Neural progenitor cell (in vitro differentiated cells): Measurements from ENCODE around the gene PCDH17. TPM values are rescaled to one million over a fixed set of nuclear protein-coding genes. Genes with fewer than 3 reads are reported as not detected.

ENCODE experiments used
- DNase-seq: peaks from one replicate; pipeline ENCODE4 v3.0.0-alpha.2; 2016; ENCODE audit warnings: low spot score
- H2AFZ ChIP-seq: fragments of 200-600 bp; sonication (generic); replicated peaks from 2 replicates; pipeline ENCODE4 v1.6.1; 2016; ENCODE audit warnings: antibody characterized with exemption
- H3F3A ChIP-seq: fragments of 200-600 bp; sonication (generic); 2 replicates; pipeline ENCODE4 v1.6.1; 2016; ENCODE audit warnings: antibody characterized with exemption, low read depth
- H3K27ac ChIP-seq: fragments of 200-600 bp; sonication (generic); 2 replicates; pipeline ENCODE4 v1.5.1; 2016; ENCODE audit warnings: mild to moderate bottlenecking
- H3K27me3 ChIP-seq: fragments of 200-600 bp; sonication (generic); 2 replicates; pipeline ENCODE4 v1.6.1; 2016; ENCODE audit warnings: mild to moderate bottlenecking, moderate library complexity
- H3K36me3 ChIP-seq: fragments of 200-600 bp; sonication (generic); 2 replicates; pipeline ENCODE4 v1.5.1; 2016
- H3K4me1 ChIP-seq: fragments of 200-600 bp; sonication (generic); 2 replicates; pipeline ENCODE4 v1.6.1; 2016; ENCODE audit warnings: mixed run types
- H3K4me2 ChIP-seq: fragments of 200-600 bp; sonication (generic); 2 replicates; pipeline ENCODE4 v1.6.1; 2016
- H3K4me3 ChIP-seq: fragments of 200-600 bp; sonication (generic); 2 replicates; pipeline ENCODE4 v1.5.1; 2016
- H3K79me2 ChIP-seq: fragments of 200-600 bp; sonication (generic); 2 replicates; pipeline ENCODE4 v1.6.1; 2016; ENCODE audit warnings: low read depth
- H3K9ac ChIP-seq: fragments of 200-600 bp; sonication (generic); 2 replicates; pipeline ENCODE4 v1.6.1; 2016
- H3K9me3 ChIP-seq: fragments of 200-600 bp; sonication (generic); 2 replicates; pipeline ENCODE4 v1.5.1; 2016; ENCODE audit warnings: low read depth
- H4K20me1 ChIP-seq: fragments of 200-600 bp; sonication (generic); 2 replicates; pipeline ENCODE4 v1.6.1; 2016; ENCODE audit warnings: low read depth
- H3K27ac Mint-ChIP-seq: 3 replicates; pipeline ENCODE4 v1.8.0; 2021; ENCODE audit warnings: mixed read lengths
- H3K27me3 Mint-ChIP-seq: 2 replicates; pipeline ENCODE4 v1.8.0; 2022; ENCODE audit warnings: low read depth, mild to moderate bottlenecking, inconsistent platforms, moderate library complexity, mixed read lengths; ENCODE audit not compliant: insufficient read depth
- H3K36me3 Mint-ChIP-seq: 3 replicates; pipeline ENCODE4 v1.8.0; 2021; ENCODE audit warnings: mixed read lengths
- H3K4me1 Mint-ChIP-seq: 3 replicates; pipeline ENCODE4 v1.8.0; 2021; ENCODE audit warnings: mixed read lengths
- H3K4me3 Mint-ChIP-seq: 3 replicates; pipeline ENCODE4 v1.8.0; 2021; ENCODE audit warnings: mild to moderate bottlenecking, moderate library complexity, mixed read lengths
- H3K9me3 Mint-ChIP-seq: 3 replicates; pipeline ENCODE4 v1.8.0; 2020; ENCODE audit warnings: mixed read lengths
- CTCF ChIP-seq: fragments of 200-600 bp; sonication (generic); IDR thresholded peaks from 2 replicates; pipeline ENCODE4 v1.5.1; 2017; ENCODE audit warnings: antibody characterized with exemption, mild to moderate bottlenecking
- EZH2 ChIP-seq: fragments of 200-600 bp; sonication (generic); IDR thresholded peaks from 2 replicates; pipeline ENCODE4 v1.6.1; 2017; ENCODE audit warnings: antibody characterized with exemption, mild to moderate bottlenecking, moderate library complexity
- EZH2phosphoT487 ChIP-seq: fragments of 200-600 bp; sonication (generic); IDR thresholded peaks from 2 replicates; pipeline ENCODE4 v1.6.1; 2017; ENCODE audit warnings: antibody characterized with exemption
- total RNA-seq: library from RNA; depleted of rRNA; stranded (reverse); fragments of >200 nt; gene quantifications from 2 replicates; pipeline ENCODE4 v1.2.3, GENCODE V29; 2015; ENCODE audit warnings: low replicate concordance

Gene PCDH17
- total RNA-seq, 1 donor from 2014 or later: 5.3 TPM

GRCh38 chr13:57739543-57740190, 108.1 kb downstream of the PCDH17 start:
- no peaks in the 10 kb centered on the region for H3K9me3 Mint-ChIP-seq
- Histone ChIP-seq H4K20me1 (no peaks in the 10 kb centered on the region), H2AFZ (no peak overlapping the region), H3K9me3 (no peaks in the 10 kb centered on the region), H3K36me3 (no peaks in the 10 kb centered on the region), H3K4me1 (peaks cover 37% of the 10 kb centered on the region), H3K27me3 (no peaks in the 10 kb centered on the region), H3K79me2 (no peaks in the 10 kb centered on the region), H3K4me3 (no peak overlapping the region), H3K9ac (no peak overlapping the region), H3K4me2 (no peak overlapping the region), H3F3A (no peaks in the 10 kb centered on the region), H3K27ac (peak overlapping the region; percentile 21)
- peaks cover 2% of the 10 kb centered on the region for H3K27me3 Mint-ChIP-seq
- H3K4me1 Mint-ChIP-seq: peaks cover 5% of the 10 kb centered on the region
- no peak for DNase-seq
- no peak for TF ChIP-seq CTCF
- TF ChIP-seq EZH2phosphoT487: no peak
- no peak for TF ChIP-seq EZH2
- H3K36me3 Mint-ChIP-seq: no peaks in the 10 kb centered on the region
- no peak overlapping the region for H3K4me3 Mint-ChIP-seq
- no peak overlapping the region for H3K27ac Mint-ChIP-seq

- TF ChIP-seq EZH2phosphoT487: no peak
- TF ChIP-seq CTCF: no peak
- TF ChIP-seq EZH2: no peak
- no peak overlapping the region for H3K4me2 ChIP-seq
- DNase-seq: no peak
- H3K27ac Mint-ChIP-seq: no peak overlapping the region
- no peaks in the 10 kb centered on the region for H3K27me3 ChIP-seq
- H3K36me3 Mint-ChIP-seq: no peaks in the 10 kb centered on the region
- no peaks in the 10 kb centered on the region for H3K79me2 ChIP-seq
- H3K36me3 ChIP-seq: no peaks in the 10 kb centered on the region
- H3K4me1 ChIP-seq: peaks cover 37% of the 10 kb centered on the region
- no peaks in the 10 kb centered on the region for H3F3A ChIP-seq
- H3K9me3 ChIP-seq: no peaks in the 10 kb centered on the region
- H3K27ac ChIP-seq: no peak overlapping the region
- H3K4me3 ChIP-seq: no peak overlapping the region
- H3K27me3 Mint-ChIP-seq: peaks cover under 1% of the 10 kb centered on the region
- H3K9ac ChIP-seq: no peak overlapping the region
- peaks cover 5% of the 10 kb centered on the region for H3K4me1 Mint-ChIP-seq
- no peaks in the 10 kb centered on the region for H4K20me1 ChIP-seq
- H3K4me3 Mint-ChIP-seq: no peak overlapping the region
- H2AFZ ChIP-seq: peak overlapping the region; percentile 71
- no peaks in the 10 kb centered on the region for H3K9me3 Mint-ChIP-seq
Measured at GRCh38 chr13:57740719-57741118, 109.2 kb downstream of the PCDH17 start.

- no peaks in the 10 kb centered on the region for H3K27me3 ChIP-seq
- H3K36me3 ChIP-seq: no peaks in the 10 kb centered on the region
- H3K9me3 ChIP-seq: peaks cover 5% of the 10 kb centered on the region
- no peak overlapping the region for H3K4me2 ChIP-seq
- H3K9ac ChIP-seq: no peak overlapping the region
- no peak overlapping the region for H3K27ac ChIP-seq
- peaks cover 4% of the 10 kb centered on the region for H3K4me1 ChIP-seq
- H2AFZ ChIP-seq: no peak overlapping the region
- H4K20me1 ChIP-seq: no peaks in the 10 kb centered on the region
- no peaks in the 10 kb centered on the region for H3K27me3 Mint-ChIP-seq
- H3K4me1 Mint-ChIP-seq: no peaks in the 10 kb centered on the region
- no peak for DNase-seq
- no peak overlapping the region for H3K4me3 ChIP-seq
- H3K79me2 ChIP-seq: no peaks in the 10 kb centered on the region
- no peak for TF ChIP-seq EZH2phosphoT487
- TF ChIP-seq EZH2: no peak
- no peak for TF ChIP-seq CTCF
- H3K36me3 Mint-ChIP-seq: no peaks in the 10 kb centered on the region
- H3F3A ChIP-seq: no peaks in the 10 kb centered on the region
- no peak overlapping the region for H3K4me3 Mint-ChIP-seq
- H3K9me3 Mint-ChIP-seq: no peaks in the 10 kb centered on the region
- H3K27ac Mint-ChIP-seq: no peak overlapping the region
Measured at GRCh38 chr13:57748096-57748495, 116.6 kb downstream of the PCDH17 start.
